ENCODE measurements around the gene UBE2G2.
"Not testable (repeated sequence)": the region's sequence is repeated elsewhere in the genome, so short reads cannot be mapped to it uniquely, and the experiment has no call there.

Gene UBE2G2

GRCh38 chr21:44834231-44834950 is 32.8 kb upstream of the UBE2G2 start:
- DNase-seq (ENCODE audit: low read depth, low spot score), result no peak
- peaks cover 14% of the 10 kb centered on the region for H3K4me1 ChIP-seq (ENCODE audit: insufficient read depth, insufficient read length)
- TF ChIP-seq YY1 (IDR thresholded peaks at IDR 0.05; ENCODE audit: insufficient read depth, insufficient read length), result no peak
- no peak for TF ChIP-seq ZNF274 (IDR thresholded peaks at IDR 0.05; ENCODE audit: low read depth, low read length)
- no peak for TF ChIP-seq SUZ12 (IDR thresholded peaks at IDR 0.05; ENCODE audit: extremely low read depth, insufficient read depth, insufficient read length)
- no peaks in the 10 kb centered on the region for H3K27me3 ChIP-seq (ENCODE audit: insufficient read depth, insufficient read length)
- H3K4me3 ChIP-seq (ENCODE audit: insufficient read length, low read depth), result no peak overlapping the region
- H3K36me3 ChIP-seq (ENCODE audit: insufficient read depth, insufficient read length, low read length), result no peaks in the 10 kb centered on the region
- H3K9ac ChIP-seq (ENCODE audit: insufficient read length, low read depth), result no peak overlapping the region
- H3K9me3 ChIP-seq (ENCODE audit: insufficient read depth, low read length), result no peaks in the 10 kb centered on the region; the same call in 1 of the 2 replicates

- peaks cover 14% of the 10 kb centered on the region for H3K4me1 ChIP-seq (ENCODE audit: insufficient read depth, insufficient read length)
- H3K4me3 ChIP-seq (ENCODE audit: insufficient read length, low read depth), result no peak overlapping the region
- H3K27me3 ChIP-seq (ENCODE audit: insufficient read depth, insufficient read length), result no peaks in the 10 kb centered on the region
- no peak for TF ChIP-seq YY1 (IDR thresholded peaks at IDR 0.05; ENCODE audit: insufficient read depth, insufficient read length)
- no peak for TF ChIP-seq SUZ12 (IDR thresholded peaks at IDR 0.05; ENCODE audit: extremely low read depth, insufficient read depth, insufficient read length)
- TF ChIP-seq ZNF274 (IDR thresholded peaks at IDR 0.05; ENCODE audit: low read depth, low read length), result no peak
- H3K36me3 ChIP-seq (ENCODE audit: insufficient read depth, insufficient read length, low read length), result no peaks in the 10 kb centered on the region
- H3K9me3 ChIP-seq (ENCODE audit: insufficient read depth, low read length), result peaks cover 5% of the 10 kb centered on the region
- no peak for DNase-seq (ENCODE audit: low read depth, low spot score)
- H3K9ac ChIP-seq (ENCODE audit: insufficient read length, low read depth), result no peak overlapping the region
Observed at GRCh38 chr21:44833663-44834062, 32.0 kb upstream of the UBE2G2 start.

GRCh38 chr21:44832516-44833255 is 31.1 kb upstream of the UBE2G2 start:
- not testable (repeated sequence) for H3K36me3 ChIP-seq (ENCODE audit: insufficient read depth, insufficient read length, low read length)

GRCh38 chr21:44831227-44831860 is 29.7 kb upstream of the UBE2G2 start:
- H3K36me3 ChIP-seq (ENCODE audit: insufficient read depth, insufficient read length, low read length), result no peaks in the 10 kb centered on the region
- no peak for DNase-seq (ENCODE audit: low read depth, low spot score)
- H3K4me3 ChIP-seq (ENCODE audit: insufficient read length, low read depth), result no peak overlapping the region
- TF ChIP-seq SUZ12 (IDR thresholded peaks at IDR 0.05; ENCODE audit: extremely low read depth, insufficient read depth, insufficient read length) (no peak), ZNF274 (IDR thresholded peaks at IDR 0.05; ENCODE audit: low read depth, low read length) (no peak), YY1 (IDR thresholded peaks at IDR 0.05; ENCODE audit: insufficient read depth, insufficient read length) (no peak)
- no peaks in the 10 kb centered on the region for H3K27me3 ChIP-seq (ENCODE audit: insufficient read depth, insufficient read length)
- peaks cover 28% of the 10 kb centered on the region for H3K9me3 ChIP-seq (ENCODE audit: insufficient read depth, low read length)
- no peaks in the 10 kb centered on the region for H3K4me1 ChIP-seq (ENCODE audit: insufficient read depth, insufficient read length)
- H3K9ac ChIP-seq (ENCODE audit: insufficient read length, low read depth), result no peak overlapping the region

More at GRCh38 chr21:44832516-44833255, 31.1 kb upstream of the UBE2G2 start:
- peaks cover 15% of the 10 kb centered on the region for H3K9me3 ChIP-seq (ENCODE audit: insufficient read depth, low read length)
- not testable (repeated sequence) for H3K9ac ChIP-seq (ENCODE audit: insufficient read length, low read depth); DNase-seq (ENCODE audit: low read depth, low spot score); H3K4me1 ChIP-seq (ENCODE audit: insufficient read depth, insufficient read length); H3K4me3 ChIP-seq (ENCODE audit: insufficient read length, low read depth); H3K27me3 ChIP-seq (ENCODE audit: insufficient read depth, insufficient read length)

- no peak for DNase-seq (ENCODE audit: low read depth, low spot score)
- H3K9ac ChIP-seq (ENCODE audit: insufficient read length, low read depth), result no peak overlapping the region
- no peaks in the 10 kb centered on the region for H3K36me3 ChIP-seq (ENCODE audit: insufficient read depth, insufficient read length, low read length)
- H3K4me3 ChIP-seq (ENCODE audit: insufficient read length, low read depth), result no peak overlapping the region
- H3K27me3 ChIP-seq (ENCODE audit: insufficient read depth, insufficient read length), result no peaks in the 10 kb centered on the region
- no peaks in the 10 kb centered on the region for H3K4me1 ChIP-seq (ENCODE audit: insufficient read depth, insufficient read length)
- TF ChIP-seq YY1 (IDR thresholded peaks at IDR 0.05; ENCODE audit: insufficient read depth, insufficient read length) (no peak), ZNF274 (IDR thresholded peaks at IDR 0.05; ENCODE audit: low read depth, low read length) (no peak), SUZ12 (IDR thresholded peaks at IDR 0.05; ENCODE audit: extremely low read depth, insufficient read depth, insufficient read length) (no peak)
- peaks cover 34% of the 10 kb centered on the region for H3K9me3 ChIP-seq (ENCODE audit: insufficient read depth, low read length)
Observed at GRCh38 chr21:44829507-44830092, 28.0 kb upstream of the UBE2G2 start.

- no peaks in the 10 kb centered on the region for H3K36me3 ChIP-seq (ENCODE audit: insufficient read depth, insufficient read length, low read length)
- no peak for TF ChIP-seq YY1 (IDR thresholded peaks at IDR 0.05; ENCODE audit: insufficient read depth, insufficient read length)
- TF ChIP-seq SUZ12 (IDR thresholded peaks at IDR 0.05; ENCODE audit: extremely low read depth, insufficient read depth, insufficient read length), result no peak
- TF ChIP-seq ZNF274 (IDR thresholded peaks at IDR 0.05; ENCODE audit: low read depth, low read length), result no peak
- no peak overlapping the region for H3K4me3 ChIP-seq (ENCODE audit: insufficient read length, low read depth)
- no peaks in the 10 kb centered on the region for H3K4me1 ChIP-seq (ENCODE audit: insufficient read depth, insufficient read length)
- no peak overlapping the region for H3K9ac ChIP-seq (ENCODE audit: insufficient read length, low read depth)
- H3K27me3 ChIP-seq (ENCODE audit: insufficient read depth, insufficient read length), result no peaks in the 10 kb centered on the region
- DNase-seq (ENCODE audit: low read depth, low spot score), result no peak
- H3K9me3 ChIP-seq (ENCODE audit: insufficient read depth, low read length), result peaks cover 40% of the 10 kb centered on the region
Observed at GRCh38 chr21:44828362-44829056, 26.9 kb upstream of the UBE2G2 start.

Data from NT2/D1 (cell line).